Erythroblast (primary cell): ENCODE data around the gene BATF3.
"Not testable (repeated sequence)": the region's sequence is repeated elsewhere in the genome, so short reads cannot be mapped to it uniquely, and the experiment has no call there.

ENCODE experiments used
- GATA1 ChIP-seq: IDR thresholded peaks from 2 replicates; pipeline ENCODE4 v1.6.1; 2011; ENCODE audit warnings: low read depth, mild to moderate bottlenecking, control low read depth, low read length, moderate library complexity
- POLR2A ChIP-seq: IDR thresholded peaks from 2 replicates; pipeline ENCODE4 v1.6.1; 2011; ENCODE audit warnings: mild to moderate bottlenecking, low read length

GRCh38 chr1:212658250-212658649 lies 41.4 kb downstream of the BATF3 start:
- not testable (repeated sequence) for TF ChIP-seq POLR2A, GATA1
